H1 (cell line): Measurements from ENCODE around the gene BDKRB1. TPM values are rescaled to one million over a fixed set of nuclear protein-coding genes. Genes with fewer than 3 reads are reported as not detected.

Experiments used
- CTCF ChIA-PET: fragments of 300-600 bp; sonication (Branson Sonifier 250); formaldehyde crosslinking; loops from one replicate; lab custom pipeline; 2021; ENCODE audit not compliant: partially characterized antibody; lab: Charles Lee
- POLR2A ChIA-PET: fragments of 300-600 bp; sonication (Branson Sonifier 250); formaldehyde crosslinking; loops from one replicate; lab custom pipeline; 2021; ENCODE audit warnings: inconsistent platforms; ENCODE audit not compliant: partially characterized antibody; lab: Charles Lee
- DNase-seq, 2 experiments: peaks; one replicate each; pipeline versions ENCODE4 v3.0.0 to v3.0.0-alpha.2; 2010 to 2022; ENCODE audit warnings: low spot score in 2 of 2, low read depth in 1 of 2, mixed read lengths in 1 of 2
- FAIRE-seq: peaks from 2 replicates; lab custom pipeline; 2011; peaks lifted over from hg19 to GRCh38; lab: Jason Lieb, UNC
- H2AFZ ChIP-seq: 2 replicates; pipeline ENCODE4 v1.8.1; 2012; ENCODE audit warnings: low read length, inconsistent platforms
- H2AK5ac ChIP-seq: 2 replicates; pipeline ENCODE4 v1.6.1; 2013; ENCODE audit warnings: low read depth, low read length
- H2BK120ac ChIP-seq: replicated peaks from 2 replicates; pipeline ENCODE3; 2013; ENCODE audit warnings: low read depth, low read length, inconsistent platforms
- H2BK12ac ChIP-seq: 2 replicates; pipeline ENCODE4 v1.6.1; 2013; ENCODE audit warnings: low read depth, low read length
- H2BK15ac ChIP-seq: 2 replicates; pipeline ENCODE4 v1.6.1; 2013; ENCODE audit warnings: low read length
- H2BK20ac ChIP-seq: 2 replicates; pipeline ENCODE4 v1.6.1; 2013; ENCODE audit warnings: low read length
- H2BK5ac ChIP-seq: 2 replicates; pipeline ENCODE4 v1.6.1; 2013; ENCODE audit warnings: low read depth, low read length
- H3K14ac ChIP-seq: 2 replicates; pipeline ENCODE4 v1.6.1; 2013; ENCODE audit warnings: inconsistent platforms; ENCODE audit not compliant: insufficient read length
- H3K18ac ChIP-seq: 2 replicates; pipeline ENCODE4 v1.6.1; 2013; ENCODE audit warnings: low read length; ENCODE audit errors: extremely low read depth
- H3K23ac ChIP-seq: 2 replicates; pipeline ENCODE4 v1.6.1; 2013; ENCODE audit warnings: inconsistent platforms; ENCODE audit not compliant: insufficient read length
- H3K23me2 ChIP-seq: 2 replicates; pipeline ENCODE4 v1.6.1; 2013; ENCODE audit warnings: low read depth, low read length
- H3K27ac ChIP-seq: 2 replicates; pipeline ENCODE4 v1.6.1; 2011; ENCODE audit warnings: low read depth, low read length, inconsistent platforms
- H3K27me3 ChIP-seq, 4 experiments: replicated peaks in 1 of 4; 1 replicate in 1 of 4; 2 replicates in 3 of 4; pipeline versions ENCODE4 v1.6.1 to v1.8.1; 2011 to 2013; ENCODE audit warnings: low read length in 3 of 4, mild to moderate bottlenecking in 3 of 4, inconsistent platforms in 2 of 4, mixed read lengths in 2 of 4, moderate library complexity in 1 of 4; ENCODE audit not compliant: control insufficient read depth in 3 of 4, insufficient read depth in 3 of 4; ENCODE audit errors: extremely low read depth in 1 of 4
- H3K36me3 ChIP-seq, 4 experiments: 2 replicates each; pipeline versions ENCODE4 v1.6.1 to v1.8.1; 2011 to 2013; ENCODE audit warnings: mild to moderate bottlenecking in 4 of 4, low read length in 3 of 4, moderate library complexity in 2 of 4, control low read depth in 1 of 4, inconsistent platforms in 1 of 4; ENCODE audit not compliant: insufficient read depth in 4 of 4, control insufficient read depth in 2 of 4
- H3K4ac ChIP-seq: replicated peaks from 2 replicates; pipeline ENCODE3; 2013; ENCODE audit warnings: low read length, low read depth, mixed read lengths, inconsistent platforms; ENCODE audit not compliant: insufficient read length
- H3K4me1 ChIP-seq, 4 experiments: replicated peaks in 1 of 4; 1 replicate in 1 of 4; 2 replicates in 3 of 4; pipeline versions ENCODE4 v1.6.1 to v1.8.1; 2011 to 2013; ENCODE audit warnings: low read length in 3 of 4, inconsistent platforms in 2 of 4, mixed read lengths in 1 of 4; ENCODE audit not compliant: insufficient read depth in 4 of 4, control insufficient read depth in 3 of 4
- H3K4me2 ChIP-seq, 2 experiments: 2 replicates each; pipeline versions ENCODE4 v1.6.1 to v1.8.1; 2011 to 2013; ENCODE audit warnings: low read depth in 2 of 2, low read length in 2 of 2, control low read depth in 1 of 2, inconsistent platforms in 1 of 2, mild to moderate bottlenecking in 1 of 2; ENCODE audit not compliant: insufficient read depth in 1 of 2
- H3K4me3 ChIP-seq, 4 experiments: fragments of 200-600, 300-600 bp in 1 of 4; sonication (generic), shearing (Covaris generic), sonication (Bioruptor Twin) in 1 of 4; 2 replicates each; pipeline versions ENCODE4 v1.5.1 to v1.8.1; 2011 to 2016; ENCODE audit warnings: low read length in 4 of 4, low read depth in 3 of 4, control low read depth in 2 of 4, inconsistent platforms in 2 of 4, mild to moderate bottlenecking in 2 of 4, mixed read lengths in 1 of 4, moderate library complexity in 1 of 4; ENCODE audit not compliant: insufficient read depth in 2 of 4; ENCODE audit errors: extremely low read depth in 1 of 4
- H3K56ac ChIP-seq: replicated peaks from 2 replicates; pipeline ENCODE3; 2013; ENCODE audit warnings: low read depth, mild to moderate bottlenecking, mixed read lengths, low read length, inconsistent platforms; ENCODE audit not compliant: insufficient read length
- H3K79me1 ChIP-seq: 2 replicates; pipeline ENCODE4 v1.6.1; 2013; ENCODE audit warnings: low read depth, low read length, control low read depth
- H3K79me2 ChIP-seq, 2 experiments: 2 replicates each; pipeline versions ENCODE4 v1.6.1 to v1.8.1; 2012 to 2013; ENCODE audit warnings: low read length in 2 of 2, mild to moderate bottlenecking in 2 of 2, inconsistent platforms in 1 of 2; ENCODE audit not compliant: insufficient read depth in 2 of 2, control insufficient read depth in 1 of 2
- H3K9ac ChIP-seq, 4 experiments: replicated peaks in 1 of 4; 1 replicate in 1 of 4; 2 replicates in 3 of 4; pipeline versions ENCODE4 v1.6.1 to v1.8.1; 2011 to 2013; ENCODE audit warnings: low read depth in 3 of 4, low read length in 3 of 4, control low read depth in 2 of 4, mild to moderate bottlenecking in 2 of 4, moderate library complexity in 2 of 4, inconsistent platforms in 1 of 4; ENCODE audit errors: extremely low read depth in 1 of 4
- H3K9me3 ChIP-seq, 2 experiments: 2 replicates each; pipeline versions ENCODE4 v1.6.1 to v1.8.1; 2012 to 2013; ENCODE audit warnings: mild to moderate bottlenecking in 2 of 2, moderate library complexity in 2 of 2, control low read depth in 1 of 2, inconsistent platforms in 1 of 2, low read depth in 1 of 2, low read length in 1 of 2, mixed read lengths in 1 of 2; ENCODE audit not compliant: insufficient read depth in 2 of 2
- H4K20me1 ChIP-seq, 2 experiments: replicated peaks in 1 of 2; 2 replicates each; pipeline versions ENCODE3 to v1.8.1; 2011 to 2013; ENCODE audit warnings: inconsistent platforms in 2 of 2, low read length in 2 of 2, mild to moderate bottlenecking in 1 of 2; ENCODE audit not compliant: insufficient read depth in 2 of 2, control insufficient read depth in 1 of 2
- H4K5ac ChIP-seq: 2 replicates; pipeline ENCODE4 v1.6.1; 2013; ENCODE audit warnings: low read length, low read depth, mixed read lengths, inconsistent platforms; ENCODE audit not compliant: insufficient read length
- H4K8ac ChIP-seq: 2 replicates; pipeline ENCODE4 v1.8.0; 2013; ENCODE audit warnings: mild to moderate bottlenecking, moderate library complexity, low read length, inconsistent platforms; ENCODE audit not compliant: insufficient read depth; ENCODE audit errors: extremely low read depth
- H4K91ac ChIP-seq: replicated peaks from 2 replicates; pipeline ENCODE3; 2013; ENCODE audit warnings: low read length, mixed read lengths, inconsistent platforms; ENCODE audit not compliant: insufficient read length
- WGBS, 2 experiments: shearing (Covaris generic) in 1 of 2; methylation state at CpG; one replicate each; pipeline versions ENCODE4 v1.1.6 to v1.1.7; 2013 to 2015; ENCODE audit warnings: low lambda C conversion rate in 2 of 2, mixed read lengths in 2 of 2, inconsistent platforms in 1 of 2, low coverage in 1 of 2, missing lambda C conversion rate in 1 of 2; ENCODE audit not compliant: insufficient replicate concordance in 2 of 2, insufficient coverage in 1 of 2, insufficient read length in 1 of 2; ENCODE audit errors: extremely low coverage in 1 of 2, missing lambda C conversion rate in 1 of 2; 5-methylcytosine and 5-hydroxymethylcytosine counted together
- polyA plus RNA-seq, 7 experiments: library from polyadenylated mRNA; depleted of rRNA in 3 of 7; stranded (reverse) in 5 of 7; unstranded in 2 of 7; fragments of >200 nt in 5 of 7; fragments of 200-250 nt in 2 of 7; gene quantifications; 1 replicate in 5 of 7; 2 replicates in 1 of 7; 4 replicates in 1 of 7; pipeline versions ENCODE4 v1.2.1 to v1.2.3, GENCODE V29; 2011 to 2013; ENCODE audit warnings: missing spikeins in 2 of 7, mixed read lengths in 2 of 7
- total RNA-seq: library from RNA; stranded (reverse); fragmentation: NEBNext Ultra II Directional; extraction: Animal tissue kit (Norgen Biotek cat#: 25700); gene quantifications from 2 replicates; pipeline ENCODE4 v1.2.1, GENCODE V29; 2021

BDKRB1 gene
- total and polyA plus RNA-seq, 2 of the 8 experiments (the other 6 are each of a cell fraction or from before 2014, with no cell fraction given) = 0.27 TPM; not detected in 1

GRCh38 chr14:96285667-96286066, 29.7 kb downstream of the BDKRB1 start:
- H3K4me2 ChIP-seq = no peak overlapping the region

More at GRCh38 chr14:96285667-96286066, 29.7 kb downstream of the BDKRB1 start:
- FAIRE-seq (no peak), DNase-seq (no peak)
- peaks cover 2 to 19% (median 9%) of the 10 kb centered on the region in 4 experiments; a peak in 6 of 8 replicates for H3K36me3 ChIP-seq
- H4K5ac ChIP-seq = no peak overlapping the region
- no peaks in the 10 kb centered on the region for H3K4me1 ChIP-seq
- WGBS, 2 experiments = 92% methylated on average over 17 of the region's 17 CpGs; no CpG with 5 or more reads in 1 of the 2 experiments
- no peaks in the 10 kb centered on the region; the same call in 1 of the 2 replicates for H3K23me2 ChIP-seq
- no peak overlapping the region for H3K14ac ChIP-seq
- H3K4me3 ChIP-seq = no peak overlapping the region
- no peak overlapping the region for H3K23ac ChIP-seq
- no peak overlapping the region for H4K91ac ChIP-seq
- H3K27ac ChIP-seq = no peak overlapping the region
- no peak overlapping the region for H3K18ac ChIP-seq
- no peak overlapping the region for H4K8ac ChIP-seq
- no peaks in the 10 kb centered on the region for H4K20me1 ChIP-seq
- H2BK20ac ChIP-seq = no peak overlapping the region
- no peak overlapping the region for H2BK12ac ChIP-seq
- H2BK120ac ChIP-seq = no peak overlapping the region
- no peaks in the 10 kb centered on the region for H3K27me3 ChIP-seq
- no peak overlapping the region for H3K4ac ChIP-seq
- no peak overlapping the region for H2AK5ac ChIP-seq
- no peak overlapping the region for H2BK15ac ChIP-seq
- CTCF ChIA-PET = interaction anchor here (0.7 to 3.2 kb wide), 4 partner anchors 10 to 185 kb away, joined by 3 to 18 read pairs (median 8); no protein-coding TSS in a partner anchor
- H2BK5ac ChIP-seq = no peak overlapping the region
- H3K9me3 ChIP-seq = no peaks in the 10 kb centered on the region
- no peak overlapping the region for H3K56ac ChIP-seq
- H3K79me1 ChIP-seq = no peaks in the 10 kb centered on the region
- no peak overlapping the region for H3K9ac ChIP-seq
- H3K79me2 ChIP-seq = no peaks in the 10 kb centered on the region
- no peak overlapping the region for H2AFZ ChIP-seq
- POLR2A ChIA-PET = no interaction called here
